Gastrocnemius medialis (tissue), 4 donors: ENCODE measurements around the gene MFSD2B. TPM values are rescaled to one million over a fixed set of nuclear protein-coding genes. Genes with fewer than 3 reads are reported as not detected.

ENCODE experiments used
- ATAC-seq, 2 donors: fragments of 150-250 bp; one replicate each; pipeline ENCODE4 v1.9.1; 2016
- DNase-seq, 2 donors: peaks; one replicate each; pipeline ENCODE4 v3.0.0-alpha.2; 2019
- H3K27ac ChIP-seq, 4 donors: fragments of 200-600 bp; sonication (generic); 1 replicate in 1 of 4; 2 replicates in 3 of 4; pipeline ENCODE4 v1.5.1; 2016 to 2018; ENCODE audit warnings: mild to moderate bottlenecking in 2 of 4, moderate library complexity in 1 of 4
- H3K27me3 ChIP-seq, 3 donors: fragments of 200-600 bp; sonication (generic) in 2 of 3; 1 replicate in 1 of 3; 2 replicates in 2 of 3; pipeline versions ENCODE4 v1.5.1 to v1.6.0; 2016 to 2019; ENCODE audit warnings: mild to moderate bottlenecking in 1 of 3, moderate library complexity in 1 of 3
- H3K36me3 ChIP-seq, 2 donors: fragments of 200-600 bp; sonication (generic) in 1 of 2; one replicate each; pipeline ENCODE4 v1.5.1; 2017 to 2018
- H3K4me1 ChIP-seq, 2 donors: fragments of 200-600 bp; sonication (generic) in 1 of 2; one replicate each; pipeline ENCODE4 v1.5.1; 2016 to 2017; ENCODE audit warnings: mild to moderate bottlenecking in 2 of 2
- H3K4me3 ChIP-seq, 4 donors: fragments of 200-600 bp; sonication (generic) in 3 of 4; 1 replicate in 1 of 4; 2 replicates in 3 of 4; pipeline ENCODE4 v1.5.1; 2016 to 2019; ENCODE audit warnings: mild to moderate bottlenecking in 2 of 4
- H3K9me3 ChIP-seq, 3 donors: fragments of 200-600 bp; sonication (generic) in 2 of 3; 1 replicate in 1 of 3; 2 replicates in 2 of 3; pipeline ENCODE4 v1.5.1; 2016 to 2019
- CTCF ChIP-seq, 5 experiments: fragments of 450-650 bp in 3 of 5; fragments of 200-600 bp in 2 of 5; sonication (generic) in 2 of 5; IDR thresholded peaks in 4 of 5; conservative IDR thresholded peaks in 1 of 5; 1 replicate in 4 of 5; 2 replicates in 1 of 5; pipeline ENCODE4 v1.5.1; 2016 to 2019; ENCODE audit warnings: antibody characterized with exemption in 5 of 5, mild to moderate bottlenecking in 3 of 5, moderate library complexity in 3 of 5
- POLR2A ChIP-seq, 2 donors: fragments of 450-650 bp; IDR thresholded peaks; one replicate each; pipeline ENCODE4 v1.6.1; 2017; ENCODE audit warnings: antibody characterized with exemption in 2 of 2, mild to moderate bottlenecking in 2 of 2, moderate library complexity in 2 of 2
- in situ Hi-C, 4 donors: fragments of 200-750 bp; cut with MboI; loops; one replicate each; pipeline versions ENCODE4 v1.15.0 to v1.8.0; 2017; ENCODE audit warnings: low sequenced_read_pairs in 4 of 4
- intact Hi-C: fragments of 100-400 bp; cut with DNase I; formaldehyde crosslinking; loops from one replicate; pipeline ENCODE4 v1.15.1; 2023; ENCODE audit warnings: low total_unique reads
- total RNA-seq, 4 donors: library from RNA; depleted of rRNA; stranded (reverse); fragments of >200 nt; gene quantifications; one replicate each; pipeline versions ENCODE4 v1.1.0 to v1.2.3, GENCODE V29; 2016

Gene MFSD2B
- total RNA-seq, 4 donors from 2014 or later: not detected

DNA sequence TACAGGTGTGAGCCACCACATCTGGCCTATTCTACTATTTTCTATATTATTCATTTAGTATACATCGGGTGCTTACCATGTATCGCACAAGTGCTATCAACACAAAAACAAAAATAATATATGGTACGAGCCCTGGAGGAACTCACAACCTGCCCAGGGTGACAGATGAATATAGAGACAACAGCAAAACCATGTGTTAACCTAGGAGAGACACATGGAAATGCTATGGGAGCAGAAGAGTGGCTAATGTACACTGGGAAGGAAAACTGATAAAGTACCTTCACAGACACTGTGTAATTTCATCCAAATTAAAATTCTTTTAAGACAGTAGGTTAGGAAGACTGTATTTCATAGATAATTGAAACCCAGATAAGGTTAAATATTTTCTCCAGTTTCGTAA is 62.4 kb downstream of the MFSD2B start:
- no peak for ATAC-seq
- TF ChIP-seq POLR2A (IDR thresholded peaks at IDR 0.05) (no peak), CTCF (IDR thresholded peaks at IDR 0.05 in 4 of 5, conservative IDR thresholded peaks at IDR 0.05 in 1 of 5) (no peak)
- Histone ChIP-seq H3K4me1 (peaks cover 14 to 19% of the 10 kb centered on the region in 2 donors), H3K9me3 (no peaks in the 10 kb centered on the region), H3K27ac (no peak overlapping the region), H3K36me3 (peaks cover 0 to 30% of the 10 kb centered on the region in 2 donors), H3K27me3 (no peaks in the 10 kb centered on the region), H3K4me3 (no peak overlapping the region)
- no peak for DNase-seq
- in situ Hi-C loops: loop anchor here in 1 of 4 donors (10.0 kb wide), 1 partner anchor 137 kb away; no protein-coding TSS in a partner anchor
- intact Hi-C loops: no loop called here

GRCh38 chr2:24073816-24074215 is 63.9 kb downstream of the MFSD2B start:
- in situ Hi-C loops (loop anchor here in 1 of 4 donors (10.0 kb wide), 1 partner anchor 139 kb away; no protein-coding TSS in a partner anchor), intact Hi-C loops (no loop called here)
- ATAC-seq (no peak), DNase-seq (no peak)
- peaks cover 0 to 16% of the 10 kb centered on the region in 2 donors for H3K36me3 ChIP-seq
- peaks cover 21 to 22% of the 10 kb centered on the region in 2 donors for H3K4me1 ChIP-seq
- no peaks in the 10 kb centered on the region for H3K27me3 ChIP-seq
- TF ChIP-seq POLR2A (IDR thresholded peaks at IDR 0.05): no peak
- no peak for TF ChIP-seq CTCF (IDR thresholded peaks at IDR 0.05 in 4 of 5, conservative IDR thresholded peaks at IDR 0.05 in 1 of 5)
- no peak overlapping the region for H3K4me3 ChIP-seq
- H3K9me3 ChIP-seq: no peaks in the 10 kb centered on the region
- H3K27ac ChIP-seq: no peak overlapping the region

- in situ Hi-C loops (loop anchor here in 2 of 4 donors (5.0 to 25.0 kb wide), 3 partner anchors 140 to 238 kb away; partner anchors contain the start of gene ATAD2B (in 1 of the 2)), intact Hi-C loops (no loop called here)
- Histone ChIP-seq H3K27ac (peak overlapping the region; percentile 84 to 90 (median 87)), H3K4me3 (peak overlapping the region; percentile 80 to 92 (median 84)), H3K9me3 (no peaks in the 10 kb centered on the region), H3K27me3 (no peaks in the 10 kb centered on the region), H3K36me3 (peaks cover 0 to 12% of the 10 kb centered on the region in 2 donors), H3K4me1 (peaks cover 21 to 22% of the 10 kb centered on the region in 2 donors)
- DNase-seq: no peak
- TF ChIP-seq POLR2A (IDR thresholded peaks at IDR 0.05) (no peak), CTCF (IDR thresholded peaks at IDR 0.05 in 4 of 5, conservative IDR thresholded peaks at IDR 0.05 in 1 of 5) (no peak)
- no peak for ATAC-seq
Measured at GRCh38 chr2:24075259-24075658, 65.4 kb downstream of the MFSD2B start.

Other genes starting within 250 kb of the MFSD2B start
- 10 to 100 TPM in 1 of 4 donors, 1 to 10 TPM in 3; 7.3 to 18.1 (median 7.7) TPM for gene ATAD2B, start 83.0 kb upstream of the MFSD2B start, total RNA-seq
- gene UBXN2A, start 69.6 kb upstream of the MFSD2B start, total RNA-seq: 10 to 100 TPM; 13.7 to 20.8 (median 17.0) TPM
- 1 to 10 TPM; 4.8 to 8.4 (median 8.3) TPM for gene WDCP, start 37.3 kb downstream of the MFSD2B start, total RNA-seq
- gene FKBP1B, start 39.7 kb downstream of the MFSD2B start, total RNA-seq: 1 to 10 TPM in 2 of 4 donors, under 1 TPM in 1, not detected in 1; 0.91 to 2.9 (median 1.5) TPM
- 10 to 100 TPM; 55.2 to 88.1 (median 70.5) TPM for gene SF3B6, start 66.2 kb downstream of the MFSD2B start, total RNA-seq
- gene TP53I3, start 74.7 kb downstream of the MFSD2B start, total RNA-seq: 1 to 10 TPM; 3.3 to 7.6 (median 4.9) TPM
- gene PFN4, start 113.2 kb downstream of the MFSD2B start, total RNA-seq: not detected
- 1 to 10 TPM; 3.0 to 6.7 (median 4.3) TPM for gene FAM228B, start 113.4 kb downstream of the MFSD2B start, total RNA-seq
- under 1 TPM in 2 of 4 donors, not detected in 2; 0.39 to 0.41 TPM for gene FAM228A, start 165.0 kb downstream of the MFSD2B start, total RNA-seq